Cardiac fibroblast (primary cell): ENCODE results near the gene TNMD.

Experiments
- DNase-seq, 2 donors: peaks; one replicate each; pipeline versions ENCODE4 v3.0.0 to v3.0.0-alpha.2; 2010; ENCODE audit warnings: low read depth in 2 of 2
- H3K4me3 ChIP-seq, 2 donors: replicated peaks in 1 of 2; 1 replicate in 1 of 2; 2 replicates in 1 of 2; pipeline ENCODE4 v1.5.1; 2011; ENCODE audit warnings: low read depth in 2 of 2, low read length in 2 of 2, mild to moderate bottlenecking in 2 of 2, moderate library complexity in 1 of 2
- TF ChIP-seq, protein P1 (sequence below): IDR thresholded peaks from one replicate; pipeline ENCODE4 v1.5.1; 2011; ENCODE audit warnings: low read depth, mild to moderate bottlenecking, low read length, inconsistent platforms

The TNMD gene

DNA sequence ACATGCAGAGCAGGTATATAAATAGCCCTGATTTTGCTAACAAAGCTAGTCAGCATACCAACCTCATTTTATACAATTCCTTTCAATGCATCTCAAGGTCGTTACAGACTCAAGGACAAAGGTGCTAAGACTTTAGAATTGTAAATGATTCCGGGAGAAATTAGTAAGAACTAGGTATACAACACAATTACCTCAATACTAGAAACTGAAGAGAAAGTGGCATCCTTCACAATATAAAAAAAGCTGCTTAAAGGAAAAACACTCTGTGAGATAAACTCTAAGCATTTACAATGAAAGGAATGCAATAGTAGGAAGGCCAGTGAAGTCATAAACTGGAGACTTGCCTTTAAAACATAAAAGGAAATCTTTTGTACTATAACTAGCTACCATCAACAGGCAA, 11.9 kb downstream of the TNMD start:
- DNase-seq: no peak
- TF ChIP-seq, protein P1, sequence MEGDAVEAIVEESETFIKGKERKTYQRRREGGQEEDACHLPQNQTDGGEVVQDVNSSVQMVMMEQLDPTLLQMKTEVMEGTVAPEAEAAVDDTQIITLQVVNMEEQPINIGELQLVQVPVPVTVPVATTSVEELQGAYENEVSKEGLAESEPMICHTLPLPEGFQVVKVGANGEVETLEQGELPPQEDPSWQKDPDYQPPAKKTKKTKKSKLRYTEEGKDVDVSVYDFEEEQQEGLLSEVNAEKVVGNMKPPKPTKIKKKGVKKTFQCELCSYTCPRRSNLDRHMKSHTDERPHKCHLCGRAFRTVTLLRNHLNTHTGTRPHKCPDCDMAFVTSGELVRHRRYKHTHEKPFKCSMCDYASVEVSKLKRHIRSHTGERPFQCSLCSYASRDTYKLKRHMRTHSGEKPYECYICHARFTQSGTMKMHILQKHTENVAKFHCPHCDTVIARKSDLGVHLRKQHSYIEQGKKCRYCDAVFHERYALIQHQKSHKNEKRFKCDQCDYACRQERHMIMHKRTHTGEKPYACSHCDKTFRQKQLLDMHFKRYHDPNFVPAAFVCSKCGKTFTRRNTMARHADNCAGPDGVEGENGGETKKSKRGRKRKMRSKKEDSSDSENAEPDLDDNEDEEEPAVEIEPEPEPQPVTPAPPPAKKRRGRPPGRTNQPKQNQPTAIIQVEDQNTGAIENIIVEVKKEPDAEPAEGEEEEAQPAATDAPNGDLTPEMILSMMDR: no peak
- H3K4me3 ChIP-seq: no peak overlapping the region

- H3K4me3 ChIP-seq: no peak overlapping the region
- DNase-seq: no peak
- TF ChIP-seq, protein P1: no peak
Observed at GRCh38 chrX:100599456-100599855, 14.7 kb downstream of the TNMD start.

DNA sequence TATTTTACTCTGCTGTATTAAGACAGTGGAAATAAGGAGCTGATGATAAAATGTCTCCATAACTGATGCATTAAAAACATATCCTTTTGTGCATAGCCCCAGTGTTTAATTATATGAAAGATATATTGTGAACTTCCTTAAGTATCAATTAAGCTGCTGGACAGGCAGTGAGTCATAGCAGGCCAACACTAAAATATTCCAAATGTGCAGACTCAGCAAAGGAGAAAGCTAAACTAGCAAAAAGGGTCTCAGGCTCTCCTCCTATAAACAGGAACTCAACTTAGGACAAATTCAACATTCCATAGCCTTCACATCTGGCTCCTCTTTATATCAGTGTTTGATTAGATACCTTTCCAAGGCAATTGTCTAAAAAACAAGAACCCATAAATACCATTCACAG, 15.6 kb downstream of the TNMD start:
- DNase-seq: no peak
- H3K4me3 ChIP-seq: no peak overlapping the region
- TF ChIP-seq, protein P1: no peak

- no peak for DNase-seq
- TF ChIP-seq, protein P1: no peak
- no peak overlapping the region for H3K4me3 ChIP-seq
Observed at GRCh38 chrX:100600758-100601157, 16.0 kb downstream of the TNMD start.

DNA sequence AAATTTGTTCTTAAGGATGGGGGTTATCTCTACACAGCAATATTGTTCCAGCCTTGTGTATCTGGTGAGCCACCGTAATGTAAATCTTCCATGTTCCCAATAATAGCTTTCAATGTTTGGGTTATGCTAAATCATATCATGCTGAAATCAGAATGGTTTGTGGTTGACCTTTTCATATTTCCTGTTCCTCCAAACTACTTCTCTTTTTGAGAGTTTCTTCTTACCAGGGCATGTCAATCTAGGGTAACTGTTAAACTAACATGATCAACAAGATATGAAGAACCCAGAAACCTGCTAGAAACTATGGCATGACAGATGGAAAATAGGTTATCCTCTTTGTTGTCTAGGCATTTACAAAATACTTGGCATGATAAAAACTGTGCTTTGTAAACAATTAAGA, 22.0 kb downstream of the TNMD start:
- DNase-seq: no peak
- TF ChIP-seq, protein P1: no peak
- H3K4me3 ChIP-seq: no peak overlapping the region

GRCh38 chrX:100609591-100609990, 24.9 kb downstream of the TNMD start:
- DNase-seq: peak; percentile 1
- TF ChIP-seq, protein P1: no peak
- H3K4me3 ChIP-seq: no peak overlapping the region

GRCh38 chrX:100611951-100612350, 27.2 kb downstream of the TNMD start:
- no peak overlapping the region for H3K4me3 ChIP-seq
- TF ChIP-seq, protein P1: no peak
- no peak for DNase-seq
